Sigmoid colon (tissue), 4 donors: ENCODE measurements around the gene UNC13C.

Experiments used
- EP300 ChIP-seq, 4 donors: sonication (generic); formaldehyde crosslinking; IDR thresholded peaks; one replicate each; pipeline ENCODE4 v1.6.1; 2017; ENCODE audit warnings: antibody characterized with exemption in 4 of 4
- POLR2A ChIP-seq, 2 donors: fragments of 450-650 bp; IDR thresholded peaks; one replicate each; pipeline ENCODE4 v1.6.1; 2016; ENCODE audit warnings: antibody characterized with exemption in 2 of 2, mild to moderate bottlenecking in 2 of 2, moderate library complexity in 2 of 2
- TF ChIP-seq, protein P1 (sequence below), 4 experiments: fragments of 450-650 bp in 3 of 4; fragments of 200-600 bp in 1 of 4; IDR thresholded peaks; one replicate each; pipeline ENCODE4 v1.5.1; 2016 to 2019; ENCODE audit warnings: antibody characterized with exemption in 4 of 4, mild to moderate bottlenecking in 3 of 4, moderate library complexity in 2 of 4

DNA sequence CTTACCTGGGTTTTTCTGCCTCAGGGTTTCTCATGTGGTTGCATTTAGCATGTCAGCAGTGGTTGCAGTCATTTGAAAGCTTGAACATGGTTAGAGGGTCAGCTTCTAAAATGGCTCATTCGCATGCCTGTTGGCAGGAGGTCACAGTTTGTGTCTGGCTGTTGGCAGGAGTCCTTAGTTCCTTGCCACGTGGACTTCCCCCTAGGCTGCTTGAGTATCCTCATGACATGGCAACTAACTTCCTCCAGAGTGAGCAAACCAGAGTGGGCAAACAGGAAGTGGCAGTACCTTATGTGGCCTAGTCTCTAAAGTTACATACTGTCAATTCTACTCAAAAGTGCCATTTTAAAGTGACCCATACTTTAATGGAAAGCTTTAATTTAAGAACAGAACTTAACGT, 3.4 kb upstream of the UNC13C start:
- TF ChIP-seq, protein P1, sequence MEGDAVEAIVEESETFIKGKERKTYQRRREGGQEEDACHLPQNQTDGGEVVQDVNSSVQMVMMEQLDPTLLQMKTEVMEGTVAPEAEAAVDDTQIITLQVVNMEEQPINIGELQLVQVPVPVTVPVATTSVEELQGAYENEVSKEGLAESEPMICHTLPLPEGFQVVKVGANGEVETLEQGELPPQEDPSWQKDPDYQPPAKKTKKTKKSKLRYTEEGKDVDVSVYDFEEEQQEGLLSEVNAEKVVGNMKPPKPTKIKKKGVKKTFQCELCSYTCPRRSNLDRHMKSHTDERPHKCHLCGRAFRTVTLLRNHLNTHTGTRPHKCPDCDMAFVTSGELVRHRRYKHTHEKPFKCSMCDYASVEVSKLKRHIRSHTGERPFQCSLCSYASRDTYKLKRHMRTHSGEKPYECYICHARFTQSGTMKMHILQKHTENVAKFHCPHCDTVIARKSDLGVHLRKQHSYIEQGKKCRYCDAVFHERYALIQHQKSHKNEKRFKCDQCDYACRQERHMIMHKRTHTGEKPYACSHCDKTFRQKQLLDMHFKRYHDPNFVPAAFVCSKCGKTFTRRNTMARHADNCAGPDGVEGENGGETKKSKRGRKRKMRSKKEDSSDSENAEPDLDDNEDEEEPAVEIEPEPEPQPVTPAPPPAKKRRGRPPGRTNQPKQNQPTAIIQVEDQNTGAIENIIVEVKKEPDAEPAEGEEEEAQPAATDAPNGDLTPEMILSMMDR (IDR thresholded peaks at IDR 0.05), result no peak
- TF ChIP-seq EP300 (IDR thresholded peaks at IDR 0.05) (no peak), POLR2A (IDR thresholded peaks at IDR 0.05) (no peak)
